ENCODE data around the gene PKP4.

Gene PKP4

DNA sequence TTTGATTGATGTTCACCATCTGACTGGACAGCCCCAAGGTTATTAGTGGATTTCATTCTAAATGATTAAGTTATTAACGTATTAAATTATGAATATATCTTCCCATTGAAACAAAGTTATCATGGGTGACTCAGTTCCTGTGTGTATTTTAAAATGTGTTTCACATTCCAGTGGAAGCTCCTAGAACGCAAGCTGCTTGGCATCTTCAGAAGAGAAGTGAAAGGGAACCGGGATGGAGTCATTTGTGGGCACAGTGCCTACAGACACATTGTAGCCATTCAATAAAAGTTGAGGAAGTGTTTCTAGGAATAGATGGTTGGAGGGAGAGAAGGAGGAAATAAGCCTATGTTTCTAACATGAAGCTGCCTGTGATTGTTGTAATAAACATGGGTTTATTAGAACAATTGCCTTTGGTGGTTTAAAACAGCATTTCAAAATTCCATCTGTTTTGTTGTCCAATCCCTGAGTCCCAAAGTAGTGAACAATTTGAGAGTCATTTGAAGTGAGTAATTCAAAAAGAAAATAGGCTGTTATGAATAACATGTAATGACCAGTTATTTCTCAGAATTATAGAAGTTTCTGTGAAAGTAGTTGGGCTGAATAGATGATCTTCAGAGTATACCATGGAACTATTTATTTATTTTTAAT is 143.5 kb downstream of the PKP4 start:
- peaks cover 7% of the 10 kb centered on the region for H3K4me1 ChIP-seq (ENCODE audit: control insufficient read depth, insufficient read depth, low read length)
- H3K4me3 ChIP-seq (ENCODE audit: low read depth, low read length), result no peak overlapping the region
- H3K27me3 ChIP-seq (ENCODE audit: control insufficient read depth, insufficient read depth, low read length), result no peaks in the 10 kb centered on the region
- H3K36me3 ChIP-seq (ENCODE audit: control insufficient read depth, insufficient read depth, low read length), result peaks cover 3% of the 10 kb centered on the region; the same call in 1 of the 2 replicates
- H3K9ac ChIP-seq (ENCODE audit: low read length), result no peak overlapping the region
- no peak overlapping the region for H3K27ac ChIP-seq (ENCODE audit: low read depth, low read length)
- no peaks in the 10 kb centered on the region for H3K9me3 ChIP-seq (ENCODE audit: control insufficient read depth, insufficient read depth, low read depth, low read length)

DNA sequence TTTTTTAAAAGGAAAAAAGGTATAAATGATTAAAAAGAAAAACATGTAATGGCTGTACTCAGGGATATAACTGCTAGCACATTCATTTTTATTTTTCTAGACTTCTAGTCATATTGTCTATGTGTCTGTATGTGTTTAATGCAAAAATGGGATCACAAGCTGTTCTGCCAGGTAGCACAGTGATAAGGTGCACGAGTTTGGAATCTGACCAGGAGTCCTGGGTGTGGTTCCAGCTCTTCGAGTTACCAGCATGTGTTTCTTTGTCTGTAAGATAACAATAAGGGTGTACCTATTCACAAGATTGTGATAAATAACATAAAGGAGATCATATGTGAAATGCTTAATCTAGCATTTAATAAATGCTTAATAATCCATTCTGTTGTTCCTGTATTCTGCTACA is 145.3 kb downstream of the PKP4 start:
- Histone ChIP-seq H3K4me1 (ENCODE audit: control insufficient read depth, insufficient read depth, low read length) (peaks cover 7% of the 10 kb centered on the region), H3K27ac (ENCODE audit: low read depth, low read length) (no peak overlapping the region), H3K9me3 (ENCODE audit: control insufficient read depth, insufficient read depth, low read depth, low read length) (no peaks in the 10 kb centered on the region), H3K36me3 (ENCODE audit: control insufficient read depth, insufficient read depth, low read length) (peaks cover 3% of the 10 kb centered on the region; the same call in 1 of the 2 replicates), H3K9ac (ENCODE audit: low read length) (no peak overlapping the region), H3K4me3 (ENCODE audit: low read depth, low read length) (no peak overlapping the region), H3K27me3 (ENCODE audit: control insufficient read depth, insufficient read depth, low read length) (no peaks in the 10 kb centered on the region)

DNA sequence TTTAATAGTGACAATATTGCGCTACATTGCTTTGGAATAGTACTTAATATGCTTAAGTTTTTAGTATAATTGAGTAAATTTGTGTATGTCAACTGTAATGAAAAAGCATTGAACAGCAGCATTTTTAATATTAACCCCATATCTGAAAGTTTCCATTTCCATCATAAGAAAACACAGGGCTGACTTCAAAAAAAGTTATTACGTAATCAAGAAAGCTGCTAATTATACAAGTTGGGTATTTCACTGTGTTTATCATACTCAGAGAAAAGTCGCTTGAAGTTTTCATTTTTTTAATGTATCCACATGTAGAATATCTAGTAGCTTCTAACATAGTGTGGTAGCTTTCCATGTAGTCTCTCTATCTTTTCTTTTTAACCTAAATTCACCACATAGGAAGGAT is 146.5 kb downstream of the PKP4 start:
- Histone ChIP-seq H3K27ac (ENCODE audit: low read depth, low read length) (no peak overlapping the region), H3K9me3 (ENCODE audit: control insufficient read depth, insufficient read depth, low read depth, low read length) (no peaks in the 10 kb centered on the region), H3K4me1 (ENCODE audit: control insufficient read depth, insufficient read depth, low read length) (peaks cover 7% of the 10 kb centered on the region), H3K36me3 (ENCODE audit: control insufficient read depth, insufficient read depth, low read length) (peaks cover 3% of the 10 kb centered on the region; the same call in 1 of the 2 replicates), H3K9ac (ENCODE audit: low read length) (no peak overlapping the region), H3K4me3 (ENCODE audit: low read depth, low read length) (no peak overlapping the region), H3K27me3 (ENCODE audit: control insufficient read depth, insufficient read depth, low read length) (no peaks in the 10 kb centered on the region)

DNA sequence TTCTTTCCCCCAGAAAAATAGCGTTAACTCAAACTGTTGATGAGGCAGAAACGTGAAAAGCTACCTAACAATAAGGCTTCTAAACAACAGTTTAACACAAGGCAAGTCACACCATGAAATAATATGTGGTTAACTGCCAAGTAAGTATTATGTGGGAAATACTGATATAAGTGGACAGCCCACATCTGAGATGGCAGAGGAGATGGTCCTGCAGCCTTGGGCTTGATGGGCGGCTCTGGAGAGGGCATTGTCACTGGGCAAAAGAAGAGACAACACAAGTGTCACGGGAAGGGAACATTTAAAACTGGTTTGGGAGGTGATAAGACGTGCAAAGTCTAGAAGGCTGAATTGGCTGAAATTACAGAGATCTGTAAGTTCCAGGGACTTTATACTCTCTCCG is 147.2 kb downstream of the PKP4 start:
- Histone ChIP-seq H3K36me3 (ENCODE audit: control insufficient read depth, insufficient read depth, low read length) (peaks cover 3% of the 10 kb centered on the region; the same call in 1 of the 2 replicates), H3K27me3 (ENCODE audit: control insufficient read depth, insufficient read depth, low read length) (no peaks in the 10 kb centered on the region), H3K9ac (ENCODE audit: low read length) (no peak overlapping the region), H3K4me3 (ENCODE audit: low read depth, low read length) (no peak overlapping the region), H3K9me3 (ENCODE audit: control insufficient read depth, insufficient read depth, low read depth, low read length) (no peaks in the 10 kb centered on the region), H3K27ac (ENCODE audit: low read depth, low read length) (no peak overlapping the region), H3K4me1 (ENCODE audit: control insufficient read depth, insufficient read depth, low read length) (peaks cover 7% of the 10 kb centered on the region)

DNA sequence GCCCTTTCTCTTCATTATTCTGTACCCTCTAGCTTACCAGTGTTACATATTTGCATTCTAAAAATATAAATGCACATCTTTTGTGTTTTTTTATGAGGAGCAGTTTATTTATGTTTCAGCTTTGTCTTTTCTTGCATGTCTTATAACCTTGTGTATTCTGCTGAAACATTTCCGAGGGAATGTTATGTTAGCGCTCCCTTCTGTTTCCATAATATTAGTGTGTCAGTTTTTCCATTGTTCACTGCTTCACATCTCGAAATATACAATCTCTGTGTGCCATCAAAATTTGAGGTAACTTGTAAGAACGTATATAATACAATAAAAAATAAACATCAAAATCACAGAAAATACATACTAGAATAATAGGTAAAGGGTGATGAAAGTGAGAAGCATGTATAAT is 153.3 kb downstream of the PKP4 start:
- H3K27me3 ChIP-seq (ENCODE audit: control insufficient read depth, insufficient read depth, low read length), result no peaks in the 10 kb centered on the region
- no peak overlapping the region for H3K4me3 ChIP-seq (ENCODE audit: low read depth, low read length)
- H3K9ac ChIP-seq (ENCODE audit: low read length), result no peak overlapping the region
- no peaks in the 10 kb centered on the region for H3K36me3 ChIP-seq (ENCODE audit: control insufficient read depth, insufficient read depth, low read length)
- H3K27ac ChIP-seq (ENCODE audit: low read depth, low read length), result no peak overlapping the region
- no peaks in the 10 kb centered on the region for H3K9me3 ChIP-seq (ENCODE audit: control insufficient read depth, insufficient read depth, low read depth, low read length)
- no peaks in the 10 kb centered on the region for H3K4me1 ChIP-seq (ENCODE audit: control insufficient read depth, insufficient read depth, low read length)

DNA sequence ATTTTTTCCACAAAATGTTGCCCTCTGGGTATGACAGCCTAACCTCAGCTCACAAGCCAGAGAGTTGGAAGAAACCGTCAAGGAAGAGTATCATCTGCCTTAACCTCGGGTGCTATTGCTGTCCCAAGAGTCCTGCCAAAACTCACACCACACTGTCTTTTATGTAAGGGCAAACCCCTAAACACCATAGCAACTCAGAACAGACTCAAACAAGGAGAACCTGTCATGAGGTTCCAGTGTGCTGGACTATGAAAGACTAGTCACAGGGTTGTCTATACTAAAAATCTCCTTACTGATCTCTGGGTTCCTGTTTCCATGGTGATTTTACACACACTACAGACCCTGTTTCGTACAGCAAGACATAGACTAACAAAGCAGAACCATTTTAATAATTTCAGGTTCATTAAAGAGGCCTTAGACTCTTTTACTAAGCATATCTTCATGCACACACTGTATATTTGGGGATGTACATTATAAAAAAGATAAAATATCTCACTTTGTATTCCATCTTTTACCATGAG is 159.8 kb downstream of the PKP4 start:
- Histone ChIP-seq H3K9ac (ENCODE audit: low read length) (no peak overlapping the region), H3K9me3 (ENCODE audit: control insufficient read depth, insufficient read depth, low read depth, low read length) (no peaks in the 10 kb centered on the region), H3K4me1 (ENCODE audit: control insufficient read depth, insufficient read depth, low read length) (peaks cover 11% of the 10 kb centered on the region), H3K27ac (ENCODE audit: low read depth, low read length) (no peak overlapping the region), H3K27me3 (ENCODE audit: control insufficient read depth, insufficient read depth, low read length) (no peaks in the 10 kb centered on the region), H3K36me3 (ENCODE audit: control insufficient read depth, insufficient read depth, low read length) (peaks cover 17% of the 10 kb centered on the region), H3K4me3 (ENCODE audit: low read depth, low read length) (no peak overlapping the region)

DNA sequence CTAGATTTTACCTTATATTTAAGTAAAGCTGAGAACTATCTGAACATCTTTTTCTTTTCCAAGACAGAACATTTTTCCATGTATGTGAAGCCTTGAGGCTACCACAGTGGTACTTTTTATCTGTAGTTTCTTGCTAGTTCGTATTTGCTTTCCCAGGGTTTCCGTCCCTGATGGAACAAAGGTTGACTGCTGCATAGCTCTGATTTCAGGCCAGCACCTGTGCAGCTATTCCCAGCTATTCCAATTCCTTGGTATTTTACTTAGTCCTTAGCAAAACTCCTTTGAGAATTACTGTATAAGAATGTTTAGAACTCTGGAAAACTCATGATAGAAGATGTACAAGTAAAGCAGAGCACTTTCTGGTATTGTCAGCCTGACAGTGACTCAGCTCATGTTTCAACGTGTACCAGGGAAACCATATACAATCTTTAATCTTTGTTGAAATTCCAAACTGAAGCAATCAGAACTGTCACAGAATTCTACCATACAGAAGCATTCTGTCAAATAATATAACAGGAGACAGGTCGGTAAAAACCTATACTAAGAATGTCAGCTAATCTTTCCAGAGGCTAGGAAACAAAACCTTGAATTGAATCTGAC is 162.2 kb downstream of the PKP4 start:
- peak overlapping the region; percentile 60 for H3K27ac ChIP-seq (ENCODE audit: low read depth, low read length)
- H3K4me3 ChIP-seq (ENCODE audit: low read depth, low read length), result no peak overlapping the region
- H3K27me3 ChIP-seq (ENCODE audit: control insufficient read depth, insufficient read depth, low read length), result no peaks in the 10 kb centered on the region
- H3K9ac ChIP-seq (ENCODE audit: low read length), result no peak overlapping the region
- peaks cover 37% of the 10 kb centered on the region for H3K36me3 ChIP-seq (ENCODE audit: control insufficient read depth, insufficient read depth, low read length)
- H3K9me3 ChIP-seq (ENCODE audit: control insufficient read depth, insufficient read depth, low read depth, low read length), result no peaks in the 10 kb centered on the region
- peaks cover 11% of the 10 kb centered on the region for H3K4me1 ChIP-seq (ENCODE audit: control insufficient read depth, insufficient read depth, low read length)

DNA sequence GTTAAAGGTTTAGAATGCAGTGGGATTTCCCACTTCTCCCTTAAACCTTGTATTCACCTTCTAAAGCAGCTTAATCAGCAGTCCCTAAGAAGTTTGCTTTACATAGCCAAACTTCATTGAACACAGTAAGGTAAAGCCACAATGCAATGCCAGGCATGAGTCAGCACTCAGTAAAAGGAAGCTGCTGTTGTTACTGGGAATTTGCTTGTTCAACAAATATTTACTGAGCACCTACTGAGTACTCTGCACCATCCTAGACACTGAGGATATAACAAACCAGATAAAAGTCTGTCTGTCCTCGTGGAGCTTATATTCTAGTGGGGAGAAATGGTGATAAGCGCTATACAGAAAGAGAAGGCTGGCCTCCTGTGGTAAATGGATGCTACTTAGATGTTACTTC is 162.7 kb downstream of the PKP4 start:
- Histone ChIP-seq H3K36me3 (ENCODE audit: control insufficient read depth, insufficient read depth, low read length) (peaks cover 42% of the 10 kb centered on the region), H3K4me3 (ENCODE audit: low read depth, low read length) (no peak overlapping the region), H3K9me3 (ENCODE audit: control insufficient read depth, insufficient read depth, low read depth, low read length) (no peaks in the 10 kb centered on the region), H3K4me1 (ENCODE audit: control insufficient read depth, insufficient read depth, low read length) (peaks cover 11% of the 10 kb centered on the region), H3K9ac (ENCODE audit: low read length) (no peak overlapping the region), H3K27ac (ENCODE audit: low read depth, low read length) (peak overlapping the region; percentile 60), H3K27me3 (ENCODE audit: control insufficient read depth, insufficient read depth, low read length) (no peaks in the 10 kb centered on the region)

DNA sequence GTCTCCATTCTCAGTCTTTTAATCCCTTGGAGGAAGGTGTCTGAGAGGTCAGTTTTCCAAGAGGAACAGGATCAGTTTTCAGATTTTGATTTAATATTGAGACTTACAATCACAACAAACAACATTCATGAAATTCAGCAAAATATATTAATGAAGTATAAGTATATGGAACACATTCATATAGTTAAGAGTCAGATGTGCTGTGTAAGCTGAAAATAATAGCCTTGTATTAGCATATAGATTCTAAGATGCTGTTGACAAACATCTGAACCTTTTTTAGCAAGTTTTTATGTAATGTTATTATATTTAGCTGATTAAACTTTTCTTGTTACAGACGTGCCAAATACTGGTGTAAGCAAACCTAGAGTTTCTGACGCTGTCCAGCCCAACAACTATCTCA is 163.9 kb downstream of the PKP4 start:
- Histone ChIP-seq H3K27me3 (ENCODE audit: control insufficient read depth, insufficient read depth, low read length) (no peaks in the 10 kb centered on the region), H3K4me1 (ENCODE audit: control insufficient read depth, insufficient read depth, low read length) (peaks cover 11% of the 10 kb centered on the region), H3K27ac (ENCODE audit: low read depth, low read length) (no peak overlapping the region), H3K9ac (ENCODE audit: low read length) (no peak overlapping the region), H3K9me3 (ENCODE audit: control insufficient read depth, insufficient read depth, low read depth, low read length) (no peaks in the 10 kb centered on the region), H3K36me3 (ENCODE audit: control insufficient read depth, insufficient read depth, low read length) (peaks cover 52% of the 10 kb centered on the region), H3K4me3 (ENCODE audit: low read depth, low read length) (no peak overlapping the region)

DNA sequence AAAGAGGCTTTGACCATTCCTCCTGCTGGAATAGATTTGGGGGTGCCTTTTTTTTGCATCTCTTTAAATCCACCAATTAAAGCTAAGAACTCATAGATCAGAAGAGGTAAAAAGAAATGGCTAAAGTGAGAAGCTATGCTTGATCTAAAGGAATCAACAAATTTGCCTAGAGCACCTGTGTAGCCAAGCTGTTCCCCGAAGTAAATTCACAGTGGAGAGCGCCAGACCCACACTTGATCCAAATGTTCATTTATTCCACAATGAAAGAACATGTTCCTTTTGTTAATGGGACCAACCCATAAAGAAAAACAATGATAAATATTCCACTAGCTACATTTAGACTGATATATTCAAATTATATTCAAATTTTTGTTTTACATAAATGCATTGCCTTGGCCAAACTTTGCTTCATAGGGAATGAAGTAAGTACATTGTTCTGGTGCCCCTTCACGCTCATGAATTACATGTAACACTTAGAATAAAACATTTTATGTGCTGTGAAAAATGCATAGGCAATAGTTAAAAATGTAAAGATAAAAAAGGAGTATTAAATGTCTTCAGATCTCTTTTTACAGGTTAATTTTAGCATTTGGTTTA is 167.4 kb downstream of the PKP4 start:
- Histone ChIP-seq H3K4me1 (ENCODE audit: control insufficient read depth, insufficient read depth, low read length) (peaks cover 3% of the 10 kb centered on the region), H3K9me3 (ENCODE audit: control insufficient read depth, insufficient read depth, low read depth, low read length) (no peaks in the 10 kb centered on the region)

DNA sequence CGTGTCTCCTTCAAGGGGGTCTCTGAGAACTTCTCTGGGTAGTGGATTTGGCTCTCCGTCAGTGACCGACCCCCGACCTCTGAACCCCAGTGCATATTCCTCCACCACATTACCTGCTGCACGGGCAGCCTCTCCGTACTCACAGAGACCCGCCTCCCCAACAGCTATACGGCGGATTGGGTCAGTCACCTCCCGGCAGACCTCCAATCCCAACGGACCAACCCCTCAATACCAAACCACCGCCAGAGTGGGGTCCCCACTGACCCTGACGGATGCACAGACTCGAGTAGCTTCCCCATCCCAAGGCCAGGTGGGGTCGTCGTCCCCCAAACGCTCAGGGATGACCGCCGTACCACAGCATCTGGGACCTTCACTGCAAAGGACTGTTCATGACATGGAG is 168.2 kb downstream of the PKP4 start:
- no peak overlapping the region for H3K4me3 ChIP-seq (ENCODE audit: low read depth, low read length)
- no peaks in the 10 kb centered on the region for H3K4me1 ChIP-seq (ENCODE audit: control insufficient read depth, insufficient read depth, low read length)
- H3K9me3 ChIP-seq (ENCODE audit: control insufficient read depth, insufficient read depth, low read depth, low read length), result no peaks in the 10 kb centered on the region
- H3K27ac ChIP-seq (ENCODE audit: low read depth, low read length), result no peak overlapping the region
- H3K36me3 ChIP-seq (ENCODE audit: control insufficient read depth, insufficient read depth, low read length), result peaks cover 62% of the 10 kb centered on the region
- H3K27me3 ChIP-seq (ENCODE audit: control insufficient read depth, insufficient read depth, low read length), result no peaks in the 10 kb centered on the region
- no peak overlapping the region for H3K9ac ChIP-seq (ENCODE audit: low read length)

More for the DNA sequence above, 167.4 kb downstream of the PKP4 start:
- no peak overlapping the region for H3K27ac ChIP-seq (ENCODE audit: low read depth, low read length)
- peaks cover 60% of the 10 kb centered on the region for H3K36me3 ChIP-seq (ENCODE audit: control insufficient read depth, insufficient read depth, low read length)
- H3K9ac ChIP-seq (ENCODE audit: low read length), result no peak overlapping the region
- no peaks in the 10 kb centered on the region for H3K27me3 ChIP-seq (ENCODE audit: control insufficient read depth, insufficient read depth, low read length)
- H3K4me3 ChIP-seq (ENCODE audit: low read depth, low read length), result no peak overlapping the region

Data from HUES6 (cell line).